Spleen (tissue), 11 donors: ENCODE data around the gene AGO4. TPM values are rescaled to one million over a fixed set of nuclear protein-coding genes. Genes with fewer than 3 reads are reported as not detected.

Experiments
- DNase-seq: peaks from one replicate; pipeline ENCODE4 v3.0.0-alpha.2; 2020
- H3K27ac ChIP-seq, 8 donors: fragments of 200-600 bp; sonication (generic) in 7 of 8; 1 replicate in 4 of 8; 2 replicates in 4 of 8; pipeline versions ENCODE4 v1.5.0 to v1.8.0; 2016 to 2021; ENCODE audit warnings: inconsistent platforms in 4 of 8, mild to moderate bottlenecking in 4 of 8, moderate library complexity in 1 of 8
- H3K27me3 ChIP-seq, 7 donors: fragments of 200-600 bp; sonication (generic) in 6 of 7; replicated peaks in 1 of 7; 1 replicate in 4 of 7; 2 replicates in 3 of 7; pipeline versions ENCODE4 v1.5.0 to v1.8.0; 2016 to 2021; ENCODE audit warnings: inconsistent platforms in 3 of 7, mild to moderate bottlenecking in 1 of 7
- H3K36me3 ChIP-seq, 6 donors: fragments of 200-600 bp; sonication (generic) in 5 of 6; 1 replicate in 4 of 6; 2 replicates in 2 of 6; pipeline versions ENCODE4 v1.5.0 to v1.8.0; 2016 to 2021; ENCODE audit warnings: inconsistent platforms in 2 of 6
- H3K4me1 ChIP-seq, 6 donors: fragments of 200-600 bp; sonication (generic) in 5 of 6; 1 replicate in 3 of 6; 2 replicates in 3 of 6; pipeline versions ENCODE4 v1.5.0 to v1.8.0; 2016 to 2021; ENCODE audit warnings: inconsistent platforms in 3 of 6
- H3K4me3 ChIP-seq, 8 donors: fragments of 200-600 bp; sonication (generic) in 7 of 8; 1 replicate in 4 of 8; 2 replicates in 4 of 8; pipeline versions ENCODE4 v1.5.0 to v1.8.0; 2016 to 2021; ENCODE audit warnings: inconsistent platforms in 4 of 8, mild to moderate bottlenecking in 4 of 8, moderate library complexity in 2 of 8
- H3K9me3 ChIP-seq, 8 donors: fragments of 200-600 bp; sonication (generic) in 7 of 8; 1 replicate in 4 of 8; 2 replicates in 4 of 8; pipeline versions ENCODE4 v1.5.0 to v1.8.0; 2016 to 2021; ENCODE audit warnings: inconsistent platforms in 4 of 8
- CTCF ChIP-seq, 11 experiments: fragments of 200-600 bp in 7 of 11; fragments of 450-650 bp in 4 of 11; sonication (generic) in 4 of 11; IDR thresholded peaks in 8 of 11; conservative IDR thresholded peaks in 3 of 11; 1 replicate in 7 of 11; 2 replicates in 4 of 11; pipeline versions ENCODE4 v1.4.0 to v1.8.0; 2016 to 2021; ENCODE audit warnings: antibody characterized with exemption in 11 of 11, inconsistent platforms in 4 of 11, mild to moderate bottlenecking in 1 of 11
- POLR2A ChIP-seq, 3 donors: fragments of 450-650 bp; IDR thresholded peaks; one replicate each; pipeline ENCODE4 v1.5.1; 2017; ENCODE audit warnings: antibody characterized with exemption in 3 of 3, mild to moderate bottlenecking in 1 of 3
- POLR2AphosphoS5 ChIP-seq, 3 donors: sonication (generic); formaldehyde crosslinking; IDR thresholded peaks; one replicate each; pipeline ENCODE4 v1.5.1; 2017; ENCODE audit warnings: antibody characterized with exemption in 3 of 3
- WGBS, 5 donors: extraction: QIAGEN DNeasy Blood & Tissue Kit in 3 of 5; methylation state at CpG; one replicate each; pipeline versions ENCODE4 v1.1.5 to v1.1.7; 2013 to 2018; 5-methylcytosine and 5-hydroxymethylcytosine counted together
- intact Hi-C: fragments of 100-400 bp; cut with DNase I; formaldehyde crosslinking; loops from one replicate; pipeline ENCODE4 v1.15.0; 2023; ENCODE audit warnings: low total_unique reads
- polyA plus RNA-seq, 3 donors: library from polyadenylated mRNA; stranded (reverse); fragments of 200-250 nt; gene quantifications; one replicate each; pipeline ENCODE4 v1.2.1, GENCODE V29; 2013
- total RNA-seq, 7 donors: library from RNA; depleted of rRNA in 3 of 7; stranded (reverse); fragments of >200 nt in 3 of 7; fragmentation: NEBNext Ultra II Directional in 4 of 7; extraction: Animal tissue kit (Norgen Biotek cat#: 25700) in 4 of 7; gene quantifications; one replicate each; pipeline versions ENCODE4 v1.1.0 to v1.2.1, GENCODE V29; 2016 to 2021
- donor health status: healthy with polysubstance abuse.
- donor health status: DM: no; HTN: no; CAD: no; lungs with moderate emphysema.
- donor health status: DM: no; HTN: no; CAD: no.
- donor health status: Bipolar disorder and iron deficiency.
- donor health status: healthy.
- donor health status: DM: no; HTN: no; CAD: no.
- donor health status: DM: yes; HTN: yes; CAD: no.

The AGO4 gene
- total and polyA plus RNA-seq, 10 donors, result 6.4 to 73.3 (median 31.7) TPM

- no peak for DNase-seq
- no peak for TF ChIP-seq POLR2A (IDR thresholded peaks at IDR 0.05)
- TF ChIP-seq POLR2AphosphoS5 (IDR thresholded peaks at IDR 0.05), result no peak
- TF ChIP-seq CTCF (IDR thresholded peaks at IDR 0.05 in 8 of 11, conservative IDR thresholded peaks at IDR 0.05 in 3 of 11), result no peak
- no peak overlapping the region for H3K27ac ChIP-seq
- H3K4me1 ChIP-seq, result no peaks in the 10 kb centered on the region
- H3K9me3 ChIP-seq, result no peaks in the 10 kb centered on the region
- WGBS, 5 donors, result 52 to 66% (median 56%) methylated on average over 5 of the region's 5 CpGs
- H3K36me3 ChIP-seq, result no peaks in the 10 kb centered on the region
- H3K27me3 ChIP-seq, result no peaks in the 10 kb centered on the region
- no peak overlapping the region for H3K4me3 ChIP-seq
- intact Hi-C loops, result no loop called here
These were observed 69.2 kb downstream of the AGO4 start for GRCh38 chr1:35876988-35877387.

- Histone ChIP-seq H3K4me1 (peaks cover 18 to 42% (median 40%) of the 10 kb centered on the region in 6 donors), H3K9me3 (no peaks in the 10 kb centered on the region), H3K36me3 (no peaks in the 10 kb centered on the region), H3K27ac (no peak overlapping the region), H3K27me3 (no peaks in the 10 kb centered on the region), H3K4me3 (no peak overlapping the region)
- TF ChIP-seq POLR2A (IDR thresholded peaks at IDR 0.05) (no peak), POLR2AphosphoS5 (IDR thresholded peaks at IDR 0.05) (no peak), CTCF (IDR thresholded peaks at IDR 0.05 in 8 of 11, conservative IDR thresholded peaks at IDR 0.05 in 3 of 11) (no peak)
- DNase-seq, result no peak
- 25 to 47% (median 34%) methylated on average over 4 of the region's 4 CpGs for WGBS, 5 donors
- intact Hi-C loops, result loop anchor here (10.0 kb wide), 1 partner anchor 53 kb away; the partner anchor contains the start of gene AGO3
These were observed 74.0 kb downstream of the AGO4 start for GRCh38 chr1:35881850-35882273.

- intact Hi-C loops, result loop anchor here (10.0 kb wide), 1 partner anchor 52 kb away; the partner anchor contains the start of gene AGO3
- Histone ChIP-seq H3K27ac (peak overlapping the region in 5 of 8 donors; percentile 82 to 91 (median 90)), H3K4me1 (peaks cover 19 to 49% (median 47%) of the 10 kb centered on the region in 6 donors), H3K27me3 (no peaks in the 10 kb centered on the region), H3K9me3 (no peaks in the 10 kb centered on the region), H3K4me3 (peak overlapping the region in 6 of 8 donors; percentile 81 to 100 (median 97)), H3K36me3 (no peaks in the 10 kb centered on the region)
- no peak for TF ChIP-seq CTCF (IDR thresholded peaks at IDR 0.05 in 8 of 11, conservative IDR thresholded peaks at IDR 0.05 in 3 of 11)
- DNase-seq, result no peak
- 57 to 60% (median 60%) methylated on average over 16 of the region's 16 CpGs for WGBS, 5 donors
These were observed 74.7 kb downstream of the AGO4 start for GRCh38 chr1:35882586-35882944.

GRCh38 chr1:35882945-35883634, 75.3 kb downstream of the AGO4 start, which contains the start of gene AGO1:
Gene AGO1, plus strand, starts transcription at chr1:35883209. Its CDS starts 213 bp downstream, at chr1:35883422.
- no peaks in the 10 kb centered on the region for H3K27me3 ChIP-seq
- no peaks in the 10 kb centered on the region for H3K36me3 ChIP-seq
- 0 to 1% (median 0%) methylated on average over 24 to 58 of the region's 58 CpGs for WGBS, 5 donors
- H3K9me3 ChIP-seq, result no peaks in the 10 kb centered on the region
- H3K27ac ChIP-seq, result peak within 1 kb of the TSS; percentile 79 to 91 (median 88)
- TF ChIP-seq CTCF (IDR thresholded peaks at IDR 0.05 in 8 of 11, conservative IDR thresholded peaks at IDR 0.05 in 3 of 11), result peak; percentile 94 to 100 (median 99)
- TF ChIP-seq POLR2A (IDR thresholded peaks at IDR 0.05), result peak in 1 of 3 donors; percentile 86
- peak; percentile 91 to 94 (median 93) for TF ChIP-seq POLR2AphosphoS5 (IDR thresholded peaks at IDR 0.05)
- intact Hi-C loops, result loop anchor here (10.0 kb wide), 1 partner anchor 52 kb away; the partner anchor contains the start of gene AGO3
- H3K4me1 ChIP-seq, result peaks cover 19 to 55% (median 52%) of the 10 kb centered on the region in 6 donors
- DNase-seq, result peak; percentile 99
- peak within 1 kb of the TSS; percentile 80 to 100 (median 96) for H3K4me3 ChIP-seq
